Motor neuron (in vitro differentiated cells): Measurements from ENCODE around the gene C2CD2. TPM values are rescaled to one million over a fixed set of nuclear protein-coding genes. Genes with fewer than 3 reads are reported as not detected.

Experiments used
- ATAC-seq, 8 experiments: fragments of 200-7000 bp; cut with Tn5 transposase; replicated peaks in 6 of 8; 2 replicates each; pipeline ENCODE4 v1.8.0; 2021; ENCODE audit warnings: mild to moderate bottlenecking in 8 of 8, moderate library complexity in 8 of 8
- H3K27ac ChIP-seq, 2 donors: fragments of 250-450 bp; sonication (Bioruptor Pico); 2 replicates each; pipeline ENCODE4 v1.9.0; 2021; ENCODE audit warnings: antibody characterized with exemption in 2 of 2, mild to moderate bottlenecking in 2 of 2, moderate library complexity in 1 of 2
- H3K4me1 ChIP-seq, 2 donors: fragments of 250-450 bp; sonication (Bioruptor Pico); replicated peaks in 1 of 2; 2 replicates each; pipeline ENCODE4 v1.6.1; 2021; ENCODE audit warnings: antibody characterized with exemption in 2 of 2, mild to moderate bottlenecking in 2 of 2, moderate library complexity in 1 of 2
- H3K4me3 ChIP-seq, 5 donors: fragments of 250-450 bp; sonication (Bioruptor Pico); 2 replicates each; pipeline ENCODE4 v1.9.0; 2021; ENCODE audit warnings: antibody characterized with exemption in 5 of 5, mild to moderate bottlenecking in 5 of 5, moderate library complexity in 4 of 5
- WGBS, 10 experiments: fragments of 450-650 bp; shearing (Covaris generic); methylation state at CpG; one replicate each; pipeline ENCODE4 v1.0.0; 2022; 5-methylcytosine and 5-hydroxymethylcytosine counted together
- in situ Hi-C, 9 experiments: fragments of 400-800 bp; cut with MboI; loops; one replicate each; pipeline ENCODE4 v1.15.0; 2021; ENCODE audit warnings: low sequenced_read_pairs in 9 of 9, low pct_unique_long_range_greater_than_20kb in 2 of 9; ENCODE audit not compliant: unreplicated experiment in 9 of 9
- total RNA-seq, 8 experiments: library from RNA; unstranded; fragments of 300-600 nt; gene quantifications; 2 replicates each; pipeline versions ENCODE4 v1.2.3 to v1.2.4, GENCODE V29; 2022

Gene C2CD2
- total RNA-seq, 8 experiments from 2014 or later: 3.5 to 22.3 (median 6.6) TPM

DNA sequence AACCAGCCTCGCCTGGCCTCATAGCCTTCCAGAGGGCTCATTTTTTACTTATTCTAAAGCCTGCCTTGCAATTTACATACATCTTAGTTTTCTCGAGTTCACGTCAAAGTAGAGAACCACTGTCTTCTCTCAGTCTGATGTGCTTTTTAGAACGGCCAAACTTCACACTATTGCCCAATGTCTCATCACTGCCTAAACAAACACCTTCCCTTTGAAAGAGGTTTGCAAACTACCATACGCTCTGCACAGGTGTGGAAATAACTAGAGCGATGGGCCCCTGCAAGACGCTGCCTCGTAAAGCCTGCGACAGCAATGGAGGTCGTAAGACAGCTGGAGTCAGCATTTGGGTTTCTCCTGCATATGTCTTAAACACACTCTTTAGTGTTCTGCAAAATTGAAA, 97.2 kb downstream of the C2CD2 start:
- Histone ChIP-seq H3K4me1 (no peaks in the 10 kb centered on the region), H3K27ac (no peak overlapping the region), H3K4me3 (no peak overlapping the region)
- in situ Hi-C loops: loop anchor here in 1 of 9 experiments (25.0 kb wide), 1 partner anchor 256 kb away; no protein-coding TSS in a partner anchor
- ATAC-seq: no peak
- 68 to 100% (median 88%) methylated on average over 1 to 10 of the region's 10 CpGs; no CpG with 5 or more reads in 3 of the 10 experiments for WGBS, 10 experiments

DNA sequence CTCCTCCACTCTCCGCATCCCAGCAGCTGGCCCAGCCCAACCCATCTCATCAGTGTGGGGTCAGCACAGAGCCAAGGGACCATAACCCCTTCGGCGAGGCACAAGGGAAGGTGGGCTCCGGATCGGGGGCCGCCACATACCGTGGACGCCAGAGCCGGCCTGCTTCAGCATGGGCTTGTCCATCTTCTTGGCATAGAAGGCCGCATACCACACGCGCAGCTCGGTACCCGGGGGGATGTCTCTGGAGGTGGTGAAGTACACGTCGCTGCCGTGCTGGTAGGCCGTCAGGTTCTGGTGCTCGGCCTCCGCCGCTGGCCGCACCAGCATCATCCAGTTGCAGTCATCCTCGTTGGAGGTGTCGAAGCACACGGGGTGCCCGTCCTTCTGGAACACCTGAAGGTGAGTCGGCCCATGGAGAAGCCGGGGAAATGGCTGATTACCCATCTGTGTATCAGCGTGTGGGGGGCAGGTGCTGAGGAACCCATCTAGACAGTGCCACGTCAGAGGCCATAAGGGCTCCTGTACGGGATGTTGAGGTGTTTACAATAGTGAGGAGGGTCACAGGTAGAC, 99.3 kb downstream of the C2CD2 start:
- 60 to 100% (median 99%) methylated on average over 1 to 11 of the region's 31 CpGs for WGBS, 10 experiments
- no peaks in the 10 kb centered on the region for H3K4me1 ChIP-seq
- H3K4me3 ChIP-seq: no peak overlapping the region
- in situ Hi-C loops: loop anchor here in 1 of 9 experiments (25.0 kb wide), 1 partner anchor 258 kb away; no protein-coding TSS in a partner anchor
- no peak for ATAC-seq
- H3K27ac ChIP-seq: no peak overlapping the region

DNA sequence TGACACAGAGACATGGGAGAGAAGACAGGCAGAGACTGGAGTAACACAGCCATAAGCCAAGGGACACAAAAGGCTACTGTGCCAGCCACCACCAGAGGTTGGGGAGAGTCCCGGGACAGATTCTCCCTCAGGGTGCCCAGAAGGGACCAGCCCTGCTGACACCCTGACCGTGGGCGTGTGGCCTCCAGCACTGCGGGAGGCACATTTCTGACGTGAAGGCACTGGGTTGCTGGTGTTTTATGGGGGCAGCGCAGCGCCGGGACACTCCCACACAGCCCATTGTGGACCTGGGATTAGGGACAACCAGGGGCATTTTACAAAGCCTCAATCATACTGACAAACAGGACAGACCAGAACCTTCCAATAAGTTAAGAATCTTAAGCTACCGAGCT, 100.9 kb downstream of the C2CD2 start:
- no peak for ATAC-seq
- Histone ChIP-seq H3K4me1 (no peaks in the 10 kb centered on the region), H3K4me3 (no peak overlapping the region), H3K27ac (no peak overlapping the region)
- in situ Hi-C loops: loop anchor here in 1 of 9 experiments (25.0 kb wide), 1 partner anchor 259 kb away; no protein-coding TSS in a partner anchor
- 80 to 100% (median 100%) methylated on average over 1 to 8 of the region's 9 CpGs; no CpG with 5 or more reads in 3 of the 10 experiments for WGBS, 10 experiments

DNA sequence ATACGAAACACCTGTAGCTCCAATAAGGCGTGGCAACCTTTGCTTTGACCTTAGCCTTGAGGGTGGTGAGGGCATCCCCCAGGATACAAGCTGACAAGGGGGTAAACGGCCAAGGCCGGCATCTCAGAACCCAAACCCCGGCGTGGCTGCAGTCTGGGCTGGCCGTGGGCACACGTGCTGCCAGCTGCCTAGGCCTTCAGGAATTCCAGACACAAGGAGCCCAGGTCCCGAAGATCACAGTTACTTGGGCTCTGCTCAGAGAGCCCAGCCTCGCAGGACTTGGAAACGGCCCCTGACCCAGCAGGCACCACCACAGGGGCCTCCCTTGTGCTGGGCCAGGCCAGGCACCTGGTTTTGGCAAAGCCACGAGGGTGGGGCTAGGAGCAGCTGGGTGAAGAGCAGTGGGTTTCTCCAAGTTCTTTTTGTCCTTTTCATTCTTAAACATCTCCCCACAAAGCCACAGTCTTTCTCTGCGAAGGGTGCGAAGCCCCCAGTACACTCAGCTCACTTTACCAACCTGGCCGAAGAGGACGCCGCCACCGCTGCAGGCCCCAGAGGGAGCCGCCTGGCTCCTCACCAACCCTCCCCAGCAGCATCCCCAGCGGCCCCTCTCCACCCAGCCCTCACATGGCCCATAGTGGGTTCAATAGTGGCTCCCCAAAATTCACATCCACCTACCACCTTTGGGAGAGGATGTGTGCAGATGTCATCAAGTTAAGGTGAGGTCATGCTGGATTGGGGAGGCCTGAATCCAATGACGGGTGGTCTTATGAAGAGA, 101.5 kb downstream of the C2CD2 start:
- 88 to 100% (median 93%) methylated on average over 1 to 10 of the region's 21 CpGs; no CpG with 5 or more reads in 4 of the 10 experiments for WGBS, 10 experiments
- Histone ChIP-seq H3K4me3 (no peak overlapping the region), H3K27ac (no peak overlapping the region), H3K4me1 (no peaks in the 10 kb centered on the region)
- no peak for ATAC-seq
- in situ Hi-C loops: loop anchor here in 1 of 9 experiments (25.0 kb wide), 1 partner anchor 260 kb away; no protein-coding TSS in a partner anchor

DNA sequence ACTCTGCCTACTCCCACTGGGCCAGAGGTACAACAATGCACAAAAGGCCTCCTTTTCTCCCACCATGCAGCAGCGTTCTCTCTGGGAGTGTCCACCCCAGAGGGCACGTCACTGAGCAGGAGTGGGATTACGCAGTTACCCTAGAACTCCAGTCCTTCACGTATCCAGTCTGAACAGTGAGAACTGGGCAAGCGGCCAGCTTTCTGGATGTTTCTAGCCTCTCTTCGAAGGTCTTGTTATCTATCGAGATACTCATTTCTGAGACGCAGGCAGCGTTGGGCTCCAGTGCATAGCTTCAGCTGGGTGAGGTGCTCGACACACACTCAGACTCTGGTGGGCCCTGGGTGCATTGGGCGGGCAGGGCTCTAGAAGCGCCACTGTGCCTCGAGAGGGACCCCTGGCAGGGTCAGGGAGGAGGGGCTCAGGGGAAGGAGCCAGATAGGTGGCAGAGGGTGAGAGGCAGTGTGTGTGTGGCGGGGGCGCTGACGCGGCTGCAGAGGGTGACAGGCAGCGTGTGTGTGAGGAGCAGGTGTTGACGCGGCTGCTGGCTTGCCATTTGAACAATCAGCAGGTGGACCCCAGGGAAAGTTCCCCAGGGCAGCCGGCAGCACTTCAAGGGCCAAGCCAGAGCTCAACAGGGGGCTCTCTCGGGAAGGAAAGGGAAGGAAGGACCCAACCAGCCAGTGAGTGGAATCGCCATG, 102.6 kb downstream of the C2CD2 start:
- H3K4me3 ChIP-seq: no peak overlapping the region
- no peaks in the 10 kb centered on the region for H3K4me1 ChIP-seq
- 80 to 100% (median 97%) methylated on average over 1 to 8 of the region's 23 CpGs; no CpG with 5 or more reads in 5 of the 10 experiments for WGBS, 10 experiments
- in situ Hi-C loops: loop anchor here in 1 of 9 experiments (25.0 kb wide), 1 partner anchor 261 kb away; no protein-coding TSS in a partner anchor
- H3K27ac ChIP-seq: no peak overlapping the region
- ATAC-seq: no peak

DNA sequence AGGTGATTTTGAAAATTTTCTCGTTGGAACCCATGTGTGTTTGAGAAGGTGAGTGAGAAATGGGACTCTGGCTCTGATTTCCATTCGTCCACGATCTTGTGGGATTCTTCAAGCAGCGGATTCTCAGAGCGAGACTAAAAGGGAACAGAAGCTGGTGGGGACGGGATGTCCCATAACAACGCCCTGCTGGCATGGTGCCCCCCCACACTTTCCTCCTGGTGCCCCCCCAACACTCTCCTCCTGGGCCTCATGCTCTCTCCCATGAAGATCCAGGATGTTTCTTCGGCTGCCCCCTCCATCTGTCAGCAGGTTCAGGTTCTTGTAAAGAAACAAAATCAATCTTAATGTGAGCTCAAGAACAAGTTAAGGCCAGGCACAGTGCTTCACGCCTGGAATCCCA, 103.7 kb downstream of the C2CD2 start:
- in situ Hi-C loops: loop anchor here in 1 of 9 experiments (25.0 kb wide), 1 partner anchor 262 kb away; no protein-coding TSS in a partner anchor
- WGBS, 10 experiments: 93 to 100% (median 100%) methylated on average over 1 to 9 of the region's 9 CpGs; no CpG with 5 or more reads in 3 of the 10 experiments
- ATAC-seq: no peak

DNA sequence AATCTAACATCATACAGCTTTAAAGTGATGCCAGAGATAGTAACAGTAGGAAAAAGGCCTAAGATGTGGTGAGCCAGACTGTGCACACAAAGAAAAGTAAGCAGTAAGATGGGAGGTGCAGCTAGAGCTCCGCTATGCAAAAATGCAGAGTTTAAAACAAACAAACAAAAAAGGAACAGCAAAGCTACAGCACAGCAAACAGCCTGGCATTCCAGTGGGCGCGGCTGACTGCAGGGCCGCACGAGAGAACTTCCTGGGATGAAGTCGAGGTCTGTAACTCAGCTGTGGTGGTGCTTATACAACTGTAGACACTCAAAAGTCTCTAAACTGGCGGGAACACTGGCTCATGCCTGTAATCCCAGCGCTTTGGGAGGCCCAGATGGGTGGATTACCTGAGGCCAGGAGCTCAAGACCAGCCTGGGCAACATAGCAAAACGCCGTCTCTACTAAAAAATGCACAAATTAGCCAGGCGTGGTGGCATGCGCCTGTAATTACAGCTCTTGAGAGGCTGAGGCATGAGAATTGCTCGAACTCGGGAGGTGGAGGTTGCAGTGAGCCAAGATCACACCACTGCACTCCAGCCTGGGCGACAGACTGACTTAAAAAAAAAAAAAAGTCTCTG, 104.7 kb downstream of the C2CD2 start:
- peak in 3 of 8 experiments; percentile 46 to 82 (median 59) for ATAC-seq
- no peak overlapping the region for H3K27ac ChIP-seq
- H3K4me3 ChIP-seq: no peak overlapping the region
- in situ Hi-C loops: no loop called here
- WGBS, 10 experiments: 67 to 100% (median 88%) methylated on average over 1 to 13 of the region's 15 CpGs
- H3K4me1 ChIP-seq: no peaks in the 10 kb centered on the region

More for the DNA sequence above, 103.7 kb downstream of the C2CD2 start:
- no peak overlapping the region for H3K27ac ChIP-seq
- no peaks in the 10 kb centered on the region for H3K4me1 ChIP-seq
- H3K4me3 ChIP-seq: no peak overlapping the region

DNA sequence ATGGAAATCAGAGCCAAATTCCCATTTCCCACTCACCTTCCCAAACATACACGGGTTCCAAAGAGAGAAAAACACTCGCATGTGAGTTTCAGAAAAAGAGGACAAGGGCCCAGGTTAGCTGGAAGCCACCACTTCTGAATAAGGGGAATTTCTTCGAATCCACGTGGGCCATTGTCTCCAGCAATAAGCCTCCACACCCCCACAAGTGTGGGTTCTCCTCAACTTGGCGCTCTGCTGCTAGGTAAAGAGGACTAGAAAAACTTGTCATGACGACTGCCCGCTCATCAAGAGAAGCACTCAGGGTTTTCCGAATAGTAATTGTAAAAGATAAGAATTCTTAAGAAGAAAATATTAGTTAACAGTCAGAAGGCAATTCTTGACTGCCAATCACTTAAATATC, 105.3 kb downstream of the C2CD2 start:
- no peak overlapping the region for H3K4me3 ChIP-seq
- WGBS, 10 experiments: 73 to 100% (median 78%) methylated on average over 3 to 8 of the region's 8 CpGs
- H3K4me1 ChIP-seq: no peaks in the 10 kb centered on the region
- no peak overlapping the region for H3K27ac ChIP-seq
- in situ Hi-C loops: no loop called here
- no peak for ATAC-seq

DNA sequence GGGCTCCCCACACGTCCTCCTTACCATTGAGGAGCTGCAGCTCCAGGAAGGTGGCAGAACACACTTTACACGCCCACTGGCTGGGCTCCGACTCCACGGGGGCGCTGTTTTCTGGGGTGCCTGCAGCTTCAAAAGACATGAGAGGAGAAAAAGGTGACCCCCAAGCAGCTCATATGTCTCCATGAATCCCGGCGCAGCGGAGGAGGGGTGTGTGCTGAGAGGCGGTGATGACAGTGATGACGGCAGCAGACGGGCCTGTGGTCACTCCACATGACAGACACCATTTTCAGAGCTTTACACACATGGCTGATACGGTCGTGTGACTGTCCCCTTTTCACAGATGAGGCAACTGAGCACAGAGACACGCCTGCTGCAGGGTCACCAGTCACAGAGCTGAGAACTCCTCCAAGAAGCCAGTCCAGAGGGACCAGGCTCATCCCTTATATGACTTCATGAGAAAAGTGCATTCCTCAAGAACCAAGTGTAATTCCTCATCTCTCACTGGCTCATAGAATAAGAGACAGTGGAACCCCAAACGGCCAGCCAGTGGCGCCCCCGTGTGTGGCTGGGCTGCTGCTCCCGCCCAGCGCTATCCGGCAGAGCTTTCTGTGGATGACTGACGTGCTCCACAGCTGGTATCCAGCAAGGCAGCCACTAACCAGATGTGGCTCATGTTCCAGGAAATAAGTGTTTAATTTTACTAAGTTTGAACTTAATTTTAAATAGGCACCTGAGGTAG, 106.6 kb downstream of the C2CD2 start:
- Histone ChIP-seq H3K4me3 (no peak overlapping the region), H3K27ac (no peak overlapping the region), H3K4me1 (no peaks in the 10 kb centered on the region)
- peak in 4 of 8 experiments; percentile 33 to 64 (median 54) for ATAC-seq
- 73 to 91% (median 87%) methylated on average over 2 to 7 of the region's 21 CpGs; no CpG with 5 or more reads in 6 of the 10 experiments for WGBS, 10 experiments
- in situ Hi-C loops: no loop called here

DNA sequence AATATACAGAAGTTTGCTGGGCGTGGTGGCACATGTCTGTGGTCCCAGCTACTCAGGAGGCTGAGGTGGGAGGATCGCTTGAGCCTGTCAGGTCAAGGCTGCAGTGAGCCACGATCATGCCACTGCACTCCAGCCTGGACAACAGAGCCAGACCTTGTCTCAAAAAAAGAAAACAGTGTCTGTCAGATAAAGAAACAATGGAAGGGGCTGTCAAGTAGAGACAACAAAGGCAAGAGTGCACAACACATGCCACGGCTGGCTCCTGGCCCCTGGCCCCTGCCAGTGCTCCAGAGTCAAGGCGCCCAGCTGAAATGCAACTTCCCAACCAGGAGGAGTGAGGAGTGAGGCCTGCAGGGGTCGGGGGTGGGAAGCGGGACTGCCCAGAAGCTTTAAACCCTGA, 107.3 kb downstream of the C2CD2 start:
- in situ Hi-C loops: no loop called here
- Histone ChIP-seq H3K27ac (no peak overlapping the region), H3K4me3 (no peak overlapping the region), H3K4me1 (no peaks in the 10 kb centered on the region)
- 40 to 100% (median 95%) methylated on average over 1 to 4 of the region's 7 CpGs; no CpG with 5 or more reads in 4 of the 10 experiments for WGBS, 10 experiments
- ATAC-seq: no peak

DNA sequence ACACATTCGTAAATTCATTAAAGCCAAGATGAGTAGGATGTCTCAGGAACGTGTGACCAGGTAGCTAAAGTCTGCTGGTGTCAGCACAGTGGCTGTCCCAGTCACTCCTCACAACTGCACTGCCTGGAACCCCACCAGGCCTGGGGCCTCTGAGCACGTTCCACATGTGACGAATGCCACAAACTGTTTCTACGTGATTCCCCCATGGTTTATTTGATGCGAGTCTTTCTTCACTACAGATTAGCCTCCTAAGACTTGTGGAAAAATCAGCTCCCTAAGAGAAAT, 107.8 kb downstream of the C2CD2 start:
- no peak overlapping the region for H3K27ac ChIP-seq
- H3K4me3 ChIP-seq: no peak overlapping the region
- ATAC-seq: no peak
- WGBS, 10 experiments: 80 to 100% (median 87%) methylated on average over 1 to 4 of the region's 6 CpGs; no CpG with 5 or more reads in 4 of the 10 experiments
- in situ Hi-C loops: no loop called here
- H3K4me1 ChIP-seq: no peaks in the 10 kb centered on the region

DNA sequence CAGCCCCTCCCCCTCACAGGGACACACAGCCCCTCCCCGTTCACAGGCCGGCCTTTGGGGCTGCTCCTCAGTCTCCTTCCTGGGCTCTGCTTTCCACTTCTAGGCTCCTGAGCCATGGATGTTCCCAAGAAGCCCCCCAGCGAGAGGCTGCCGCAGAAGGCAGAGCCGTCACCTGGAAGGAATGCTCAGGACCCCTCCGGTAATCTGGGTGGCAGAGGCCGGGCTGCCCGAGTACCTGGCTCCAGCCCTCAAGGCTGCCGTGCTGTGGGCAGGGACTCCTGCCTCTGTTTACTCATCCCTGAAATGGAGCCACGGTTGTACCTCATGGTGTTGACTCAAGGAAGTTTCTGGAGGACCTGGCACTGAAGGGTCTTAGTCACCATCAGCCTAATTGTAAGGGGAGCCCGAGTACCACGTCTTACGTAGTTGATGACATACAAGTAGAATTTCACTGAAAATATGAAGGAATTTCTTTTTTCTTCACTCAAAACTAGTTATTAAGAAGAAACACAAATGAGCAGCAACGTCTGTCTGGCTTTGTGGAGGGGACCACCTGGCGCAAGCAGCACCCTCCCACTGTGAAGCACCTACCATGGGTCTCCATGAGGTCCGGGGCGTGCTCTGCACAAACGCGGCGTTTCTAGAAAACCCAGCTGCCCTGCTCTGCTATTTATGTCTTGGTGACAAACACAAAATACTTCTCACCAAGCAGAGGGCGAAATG, 108.3 kb downstream of the C2CD2 start:
- ATAC-seq: peak in 2 of 8 experiments; percentile 43 to 54
- in situ Hi-C loops: no loop called here
- Histone ChIP-seq H3K27ac (no peak overlapping the region), H3K4me3 (no peak overlapping the region), H3K4me1 (no peaks in the 10 kb centered on the region)
- 77 to 100% (median 82%) methylated on average over 1 to 7 of the region's 21 CpGs; no CpG with 5 or more reads in 4 of the 10 experiments for WGBS, 10 experiments
